Measurements from ENCODE around the gene XRCC5. TPM values are rescaled to one million over a fixed set of nuclear protein-coding genes. Genes with fewer than 3 reads are reported as not detected.

The XRCC5 gene
- total and polyA plus RNA-seq, 10 of the 15 experiments (the other 5 are each of a cell fraction or from before 2014, with no cell fraction given): 259 to 815 (median 530) TPM

DNA sequence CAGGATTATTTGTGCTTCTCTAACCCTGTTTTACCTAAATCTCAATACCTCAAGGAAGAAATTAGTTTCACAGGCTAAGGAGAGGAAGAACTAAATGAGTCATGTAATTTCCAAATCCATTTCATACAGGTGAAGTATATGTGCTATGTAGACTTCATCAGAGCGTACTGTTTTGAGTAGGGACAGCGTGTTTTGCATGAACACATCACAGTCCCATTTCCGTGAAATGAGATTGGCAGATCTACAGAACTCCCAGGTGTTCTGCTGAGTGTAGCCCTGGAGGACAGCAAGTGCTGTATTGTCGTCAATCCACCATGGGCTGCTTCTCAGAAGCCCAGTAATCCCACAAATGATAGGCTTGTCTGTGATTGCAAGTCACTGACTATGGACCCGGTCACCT is 97.7 kb downstream of the XRCC5 start (continued):
- TF ChIP-seq, protein P1, sequence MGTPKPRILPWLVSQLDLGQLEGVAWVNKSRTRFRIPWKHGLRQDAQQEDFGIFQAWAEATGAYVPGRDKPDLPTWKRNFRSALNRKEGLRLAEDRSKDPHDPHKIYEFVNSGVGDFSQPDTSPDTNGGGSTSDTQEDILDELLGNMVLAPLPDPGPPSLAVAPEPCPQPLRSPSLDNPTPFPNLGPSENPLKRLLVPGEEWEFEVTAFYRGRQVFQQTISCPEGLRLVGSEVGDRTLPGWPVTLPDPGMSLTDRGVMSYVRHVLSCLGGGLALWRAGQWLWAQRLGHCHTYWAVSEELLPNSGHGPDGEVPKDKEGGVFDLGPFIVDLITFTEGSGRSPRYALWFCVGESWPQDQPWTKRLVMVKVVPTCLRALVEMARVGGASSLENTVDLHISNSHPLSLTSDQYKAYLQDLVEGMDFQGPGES (IDR thresholded peaks at IDR 0.05): no peak
- TF ChIP-seq SRF (IDR thresholded peaks at IDR 0.05; ENCODE audit: low read depth in 2 of 2, low read length in 2 of 2) (no peak), BMI1 (IDR thresholded peaks at IDR 0.05; ENCODE audit: borderline replicate concordance) (no peak), NFYA (IDR thresholded peaks at IDR 0.05; ENCODE audit: borderline replicate concordance, low read depth, low read length) (no peak), ATF7 (IDR thresholded peaks at IDR 0.05; ENCODE audit: low read depth) (no peak), JUNB (IDR thresholded peaks at IDR 0.05) (peak; percentile 66), FOXM1 (IDR thresholded peaks at IDR 0.05; ENCODE audit: low read depth, low read length) (no peak), PAX5 (IDR thresholded peaks at IDR 0.05; ENCODE audit: borderline replicate concordance, low read depth, low read length) (no peak), EGR1 (IDR thresholded peaks at IDR 0.05; ENCODE audit: borderline replicate concordance in 1 of 2, low read depth in 2 of 2, low read length in 2 of 2) (no peak), CHD4 (IDR thresholded peaks at IDR 0.05) (no peak), RFX5 (IDR thresholded peaks at IDR 0.05; ENCODE audit: low read depth, low read length) (no peak), IKZF2 (IDR thresholded peaks at IDR 0.05) (0 out of 4 replicates have a peak, but pooled peaks of 1 of the 2 experiments have one; percentile 0), CBX5 (IDR thresholded peaks at IDR 0.05; ENCODE audit: low read depth) (no peak), ASH2L (IDR thresholded peaks at IDR 0.05; ENCODE audit: borderline replicate concordance, low read depth) (no peak), TARDBP (IDR thresholded peaks at IDR 0.05; ENCODE audit: borderline replicate concordance) (no peak), WRNIP1 (IDR thresholded peaks at IDR 0.05; ENCODE audit: borderline replicate concordance, low read depth, low read length) (no peak), FOXK2 (IDR thresholded peaks at IDR 0.05) (no peak), POU2F2 (IDR thresholded peaks at IDR 0.05; ENCODE audit: borderline replicate concordance, low read depth, low read length) (0 out of 3 replicates have a peak, but pooled peaks have one; percentile 9)
- TF ChIP-seq, protein P2, sequence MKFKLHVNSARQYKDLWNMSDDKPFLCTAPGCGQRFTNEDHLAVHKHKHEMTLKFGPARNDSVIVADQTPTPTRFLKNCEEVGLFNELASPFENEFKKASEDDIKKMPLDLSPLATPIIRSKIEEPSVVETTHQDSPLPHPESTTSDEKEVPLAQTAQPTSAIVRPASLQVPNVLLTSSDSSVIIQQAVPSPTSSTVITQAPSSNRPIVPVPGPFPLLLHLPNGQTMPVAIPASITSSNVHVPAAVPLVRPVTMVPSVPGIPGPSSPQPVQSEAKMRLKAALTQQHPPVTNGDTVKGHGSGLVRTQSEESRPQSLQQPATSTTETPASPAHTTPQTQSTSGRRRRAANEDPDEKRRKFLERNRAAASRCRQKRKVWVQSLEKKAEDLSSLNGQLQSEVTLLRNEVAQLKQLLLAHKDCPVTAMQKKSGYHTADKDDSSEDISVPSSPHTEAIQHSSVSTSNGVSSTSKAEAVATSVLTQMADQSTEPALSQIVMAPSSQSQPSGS (IDR thresholded peaks at IDR 0.05; ENCODE audit: low read length): 0 out of 2 replicates have a peak, but pooled peaks have one; percentile 9
- TF ChIP-seq, protein P3, sequence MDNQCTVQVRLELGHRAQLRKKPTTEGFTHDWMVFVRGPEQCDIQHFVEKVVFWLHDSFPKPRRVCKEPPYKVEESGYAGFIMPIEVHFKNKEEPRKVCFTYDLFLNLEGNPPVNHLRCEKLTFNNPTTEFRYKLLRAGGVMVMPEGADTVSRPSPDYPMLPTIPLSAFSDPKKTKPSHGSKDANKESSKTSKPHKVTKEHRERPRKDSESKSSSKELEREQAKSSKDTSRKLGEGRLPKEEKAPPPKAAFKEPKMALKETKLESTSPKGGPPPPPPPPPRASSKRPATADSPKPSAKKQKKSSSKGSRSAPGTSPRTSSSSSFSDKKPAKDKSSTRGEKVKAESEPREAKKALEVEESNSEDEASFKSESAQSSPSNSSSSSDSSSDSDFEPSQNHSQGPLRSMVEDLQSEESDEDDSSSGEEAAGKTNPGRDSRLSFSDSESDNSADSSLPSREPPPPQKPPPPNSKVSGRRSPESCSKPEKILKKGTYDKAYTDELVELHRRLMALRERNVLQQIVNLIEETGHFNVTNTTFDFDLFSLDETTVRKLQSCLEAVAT (IDR thresholded peaks at IDR 0.05): no peak
- TF ChIP-seq, protein P4, sequence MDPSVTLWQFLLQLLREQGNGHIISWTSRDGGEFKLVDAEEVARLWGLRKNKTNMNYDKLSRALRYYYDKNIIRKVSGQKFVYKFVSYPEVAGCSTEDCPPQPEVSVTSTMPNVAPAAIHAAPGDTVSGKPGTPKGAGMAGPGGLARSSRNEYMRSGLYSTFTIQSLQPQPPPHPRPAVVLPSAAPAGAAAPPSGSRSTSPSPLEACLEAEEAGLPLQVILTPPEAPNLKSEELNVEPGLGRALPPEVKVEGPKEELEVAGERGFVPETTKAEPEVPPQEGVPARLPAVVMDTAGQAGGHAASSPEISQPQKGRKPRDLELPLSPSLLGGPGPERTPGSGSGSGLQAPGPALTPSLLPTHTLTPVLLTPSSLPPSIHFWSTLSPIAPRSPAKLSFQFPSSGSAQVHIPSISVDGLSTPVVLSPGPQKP (IDR thresholded peaks at IDR 0.05; ENCODE audit: low read depth, low read length): no peak

All from GM12878 (cell line).